Measurements from ENCODE around the gene ASTN2.

The ASTN2 gene

DNA sequence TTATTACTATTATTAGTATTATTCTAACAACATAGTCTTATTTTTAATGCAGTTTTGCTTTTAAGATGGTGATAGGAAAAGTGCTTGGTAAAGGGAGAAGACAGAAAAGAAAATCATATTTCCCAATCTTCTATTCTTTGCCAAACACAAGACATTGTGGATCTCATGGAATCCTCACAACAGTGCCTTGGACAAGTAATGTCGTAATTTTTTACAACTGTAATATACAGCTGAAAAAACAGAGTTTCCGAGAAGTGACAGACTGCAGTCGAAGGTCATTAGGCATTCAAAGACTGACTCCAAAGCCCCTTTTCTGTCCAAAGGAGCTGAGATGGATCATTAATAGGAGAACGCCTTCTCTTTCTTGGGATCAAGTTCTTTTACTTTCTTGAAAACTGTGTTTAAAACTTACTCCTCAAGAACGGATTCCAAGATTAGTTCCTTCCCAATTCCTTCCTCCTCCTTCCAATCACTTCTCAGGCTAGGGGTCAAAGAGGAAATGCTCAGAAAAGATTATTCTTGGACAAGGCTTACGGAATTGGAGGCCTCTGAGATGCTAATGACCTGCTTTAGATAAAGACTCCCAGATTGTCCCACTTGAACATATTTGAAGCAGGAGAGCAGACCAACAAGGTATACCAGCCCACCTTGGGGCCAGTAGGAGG, 752.1 kb downstream of the ASTN2 start:
- no peaks in the 10 kb centered on the region for H3K36me3 ChIP-seq (ENCODE audit: control insufficient read depth, insufficient read depth, low read length)
- TF ChIP-seq, protein P1, sequence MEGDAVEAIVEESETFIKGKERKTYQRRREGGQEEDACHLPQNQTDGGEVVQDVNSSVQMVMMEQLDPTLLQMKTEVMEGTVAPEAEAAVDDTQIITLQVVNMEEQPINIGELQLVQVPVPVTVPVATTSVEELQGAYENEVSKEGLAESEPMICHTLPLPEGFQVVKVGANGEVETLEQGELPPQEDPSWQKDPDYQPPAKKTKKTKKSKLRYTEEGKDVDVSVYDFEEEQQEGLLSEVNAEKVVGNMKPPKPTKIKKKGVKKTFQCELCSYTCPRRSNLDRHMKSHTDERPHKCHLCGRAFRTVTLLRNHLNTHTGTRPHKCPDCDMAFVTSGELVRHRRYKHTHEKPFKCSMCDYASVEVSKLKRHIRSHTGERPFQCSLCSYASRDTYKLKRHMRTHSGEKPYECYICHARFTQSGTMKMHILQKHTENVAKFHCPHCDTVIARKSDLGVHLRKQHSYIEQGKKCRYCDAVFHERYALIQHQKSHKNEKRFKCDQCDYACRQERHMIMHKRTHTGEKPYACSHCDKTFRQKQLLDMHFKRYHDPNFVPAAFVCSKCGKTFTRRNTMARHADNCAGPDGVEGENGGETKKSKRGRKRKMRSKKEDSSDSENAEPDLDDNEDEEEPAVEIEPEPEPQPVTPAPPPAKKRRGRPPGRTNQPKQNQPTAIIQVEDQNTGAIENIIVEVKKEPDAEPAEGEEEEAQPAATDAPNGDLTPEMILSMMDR (IDR thresholded peaks at IDR 0.05; ENCODE audit: insufficient read depth, low read length, poor library complexity, severe bottlenecking): no peak
- H3K27me3 ChIP-seq (replicated peaks; ENCODE audit: control insufficient read depth, insufficient read depth, low read length): no peaks in the 10 kb centered on the region
- H3K4me3 ChIP-seq (replicated peaks; ENCODE audit: low read depth, low read length): no peak overlapping the region
- no peak for DNase-seq (ENCODE audit: extremely low read depth, insufficient read length)

DNA sequence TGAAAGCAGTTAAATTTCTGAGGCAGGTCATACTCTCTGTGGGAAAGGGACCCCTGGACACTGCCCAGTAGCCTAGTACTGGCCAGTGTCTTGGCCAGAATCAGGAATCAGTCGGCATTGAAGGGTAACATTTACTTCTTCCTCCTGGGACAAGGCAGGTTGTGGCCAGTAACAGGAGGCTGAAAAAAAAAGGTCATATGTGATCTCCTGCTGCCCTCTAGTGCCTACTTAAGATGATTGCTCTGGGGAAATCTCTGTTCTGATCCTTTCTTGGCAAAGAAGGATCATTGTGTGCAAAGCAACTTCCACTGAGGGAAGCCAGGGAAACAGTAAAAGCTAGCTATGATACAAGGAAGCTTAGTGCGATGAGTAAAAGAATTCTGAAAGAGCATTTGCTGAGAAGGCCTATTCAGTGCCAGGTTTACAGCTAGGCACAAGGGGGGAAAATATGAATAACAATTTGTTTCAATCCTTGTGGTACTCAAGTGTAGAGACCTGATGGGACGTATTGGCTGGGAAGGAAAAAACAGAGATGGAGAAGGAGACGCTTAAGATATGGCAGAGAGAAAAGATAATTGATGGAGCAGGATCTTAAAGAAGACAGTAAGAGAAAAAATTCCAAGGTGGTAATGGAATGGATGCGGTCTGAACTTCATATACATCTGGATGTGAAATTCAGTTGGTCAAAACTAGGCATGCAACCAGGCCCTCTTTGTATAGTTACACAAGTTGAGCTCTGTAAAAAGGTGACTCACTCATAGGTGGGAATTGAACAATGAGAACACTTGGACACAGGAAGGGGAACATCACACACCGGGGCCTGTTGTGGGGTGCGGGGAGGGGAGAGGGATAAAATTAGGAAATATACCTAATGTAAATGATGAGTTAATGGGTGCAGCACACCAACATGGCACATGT, 753.6 kb downstream of the ASTN2 start:
- Histone ChIP-seq H3K27me3 (replicated peaks; ENCODE audit: control insufficient read depth, insufficient read depth, low read length) (no peaks in the 10 kb centered on the region), H3K4me3 (replicated peaks; ENCODE audit: low read depth, low read length) (no peak overlapping the region), H3K36me3 (ENCODE audit: control insufficient read depth, insufficient read depth, low read length) (no peaks in the 10 kb centered on the region)
- peak; percentile 23 for DNase-seq (ENCODE audit: extremely low read depth, insufficient read length)
- TF ChIP-seq, protein P1 (IDR thresholded peaks at IDR 0.05; ENCODE audit: insufficient read depth, low read length, poor library complexity, severe bottlenecking): peak; percentile 64

DNA sequence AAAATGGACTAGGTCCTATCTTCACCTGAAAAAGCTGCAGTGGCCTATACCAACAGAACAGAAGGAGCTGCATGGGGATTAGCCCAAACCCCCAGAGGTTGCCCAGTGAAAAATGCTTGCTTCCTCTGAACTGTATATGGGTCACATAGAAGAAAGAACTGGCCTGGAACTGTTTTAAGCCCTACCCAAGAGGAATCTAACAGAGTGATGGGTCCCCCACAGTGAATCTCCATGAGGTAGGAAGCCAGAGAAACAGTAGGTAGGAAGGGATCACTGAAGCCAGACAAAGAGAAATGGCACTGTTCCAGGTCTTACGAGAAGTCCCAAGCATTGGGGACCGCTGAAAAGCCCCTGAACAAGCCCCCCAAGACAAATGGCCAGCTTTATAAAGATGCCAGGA, 756.6 kb downstream of the ASTN2 start:
- H3K36me3 ChIP-seq (ENCODE audit: control insufficient read depth, insufficient read depth, low read length): no peaks in the 10 kb centered on the region
- no peak overlapping the region for H3K4me3 ChIP-seq (replicated peaks; ENCODE audit: low read depth, low read length)
- TF ChIP-seq, protein P1 (IDR thresholded peaks at IDR 0.05; ENCODE audit: insufficient read depth, low read length, poor library complexity, severe bottlenecking): no peak
- no peak for DNase-seq (ENCODE audit: extremely low read depth, insufficient read length)
- H3K27me3 ChIP-seq (replicated peaks; ENCODE audit: control insufficient read depth, insufficient read depth, low read length): no peaks in the 10 kb centered on the region

DNA sequence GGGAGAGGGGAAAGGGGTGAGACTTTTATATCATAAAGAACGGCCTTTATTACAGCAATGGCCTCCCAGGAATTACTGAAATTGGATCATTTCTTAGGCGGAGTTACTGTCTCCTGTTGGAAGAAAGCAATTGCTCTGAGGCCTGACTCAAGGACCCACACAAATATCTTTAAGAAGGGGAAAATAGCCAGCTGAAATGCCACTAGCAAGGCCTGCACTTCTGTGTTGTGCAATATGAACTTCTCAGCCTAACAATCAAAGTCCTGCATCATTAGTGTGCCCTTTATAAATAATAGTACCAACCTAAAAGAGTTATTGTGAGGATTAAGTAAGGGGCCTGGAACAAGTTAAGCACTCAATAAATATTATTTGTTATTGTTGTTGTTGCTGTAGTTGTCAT, 757.9 kb downstream of the ASTN2 start:
- Histone ChIP-seq H3K36me3 (ENCODE audit: control insufficient read depth, insufficient read depth, low read length) (no peaks in the 10 kb centered on the region), H3K27me3 (replicated peaks; ENCODE audit: control insufficient read depth, insufficient read depth, low read length) (no peaks in the 10 kb centered on the region), H3K4me3 (replicated peaks; ENCODE audit: low read depth, low read length) (no peak overlapping the region)
- TF ChIP-seq, protein P1 (IDR thresholded peaks at IDR 0.05; ENCODE audit: insufficient read depth, low read length, poor library complexity, severe bottlenecking): no peak
- DNase-seq (ENCODE audit: extremely low read depth, insufficient read length): no peak

DNA sequence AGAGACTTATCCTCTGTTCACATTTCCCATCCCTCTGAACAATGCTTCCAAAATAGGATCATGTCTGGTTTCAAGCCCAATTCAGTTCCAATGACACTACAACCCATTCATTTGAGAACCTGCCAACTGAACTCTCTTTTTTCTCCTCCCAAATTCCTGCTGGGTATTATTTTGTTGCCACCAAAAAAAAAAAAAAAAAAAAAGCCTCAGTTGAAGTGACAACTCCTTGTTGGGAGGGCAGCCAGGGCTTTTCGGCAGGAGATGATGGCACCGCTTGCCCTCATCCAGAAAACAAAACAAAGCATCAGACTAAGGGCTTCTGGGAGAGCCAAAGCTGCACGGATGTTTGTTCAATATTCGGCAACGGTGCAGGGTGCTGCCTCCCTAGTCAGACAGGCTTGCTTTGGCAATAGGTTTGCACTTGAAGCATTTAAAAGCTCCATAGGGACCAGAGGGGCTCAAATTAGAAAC, 758.3 kb downstream of the ASTN2 start:
- Histone ChIP-seq H3K27me3 (replicated peaks; ENCODE audit: control insufficient read depth, insufficient read depth, low read length) (no peaks in the 10 kb centered on the region), H3K4me3 (replicated peaks; ENCODE audit: low read depth, low read length) (no peak overlapping the region), H3K36me3 (ENCODE audit: control insufficient read depth, insufficient read depth, low read length) (peaks cover under 1% of the 10 kb centered on the region)
- TF ChIP-seq, protein P1 (IDR thresholded peaks at IDR 0.05; ENCODE audit: insufficient read depth, low read length, poor library complexity, severe bottlenecking): no peak
- DNase-seq (ENCODE audit: extremely low read depth, insufficient read length): no peak

All from GM06990 (cell line).